NCI-H460 (cell line): ENCODE measurements around the gene KPTN. TPM values are rescaled to one million over a fixed set of nuclear protein-coding genes. Genes with fewer than 3 reads are reported as not detected.
A peak's percentile ranks its signal among the peaks of the same experiment; 100 is the strongest.

Source experiments
- DNase-seq: peaks from one replicate; pipeline ENCODE4 v3.0.0-alpha.2; 2016; ENCODE audit warnings: low read depth; ENCODE audit errors: extremely low read depth
- total RNA-seq: library from RNA; depleted of rRNA; stranded (reverse); fragments of >200 nt; shearing (Covaris generic); gene quantifications from 2 replicates; pipeline ENCODE4 v1.2.3, GENCODE V29; 2014; rRNA removed

KPTN gene
- total RNA-seq, 1 experiment from 2014 or later, result 4.0 TPM

DNA sequence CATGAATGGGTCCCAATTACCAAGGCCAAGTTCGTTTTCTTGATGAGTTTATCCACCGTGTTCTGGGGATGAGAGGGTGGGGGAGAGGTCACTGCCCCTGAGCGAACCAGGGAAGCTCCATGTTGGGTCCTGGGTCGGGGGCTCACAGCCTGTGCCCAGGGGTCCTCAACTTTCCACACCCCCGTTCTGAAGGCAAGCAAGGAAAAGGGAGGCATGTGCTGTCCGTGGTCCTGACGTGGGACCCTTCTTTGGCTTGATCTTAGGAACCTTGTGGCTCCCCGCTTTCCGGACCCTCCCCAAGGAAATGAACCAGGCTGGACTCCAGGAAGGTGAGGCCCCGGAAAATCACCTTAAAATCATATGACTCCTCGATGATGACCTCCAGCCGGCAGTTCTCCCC, 46.5 kb downstream of the KPTN start:
- DNase-seq, result no peak

DNA sequence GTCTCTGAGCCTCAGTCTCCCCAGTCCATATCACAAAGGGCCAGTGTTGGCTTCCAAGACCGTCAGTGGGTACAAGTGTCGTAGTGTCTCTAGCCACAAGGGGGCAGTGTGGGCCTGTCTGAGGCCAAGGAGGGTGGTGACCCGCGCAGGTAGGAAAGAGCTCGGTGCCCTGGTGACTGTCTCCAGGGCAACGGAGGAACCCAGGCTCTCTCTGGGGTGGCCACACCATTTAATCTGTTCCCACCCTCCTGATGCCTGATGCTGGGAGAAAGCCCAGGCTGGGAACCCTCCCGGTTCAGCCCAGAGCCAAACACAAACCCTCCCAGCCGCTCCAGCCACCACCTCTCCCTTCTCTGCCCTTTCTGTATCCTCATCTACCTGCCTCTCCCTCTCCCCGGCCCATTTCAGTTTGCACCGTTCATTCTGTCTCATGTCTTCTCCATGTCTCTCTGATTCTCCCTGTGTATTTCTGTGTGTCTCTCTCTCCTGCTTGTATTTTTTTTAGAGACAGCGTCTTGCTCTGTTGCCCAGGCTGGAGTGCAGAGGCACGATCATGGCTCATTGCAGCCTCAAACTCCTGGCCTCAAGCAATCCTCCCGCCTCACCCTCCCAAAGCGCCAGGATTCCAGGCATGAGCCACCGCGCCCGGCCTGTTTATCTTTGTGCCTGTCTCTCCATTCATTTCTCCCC, 47.2 kb downstream of the KPTN start:
- peak; percentile 46 for DNase-seq

DNA sequence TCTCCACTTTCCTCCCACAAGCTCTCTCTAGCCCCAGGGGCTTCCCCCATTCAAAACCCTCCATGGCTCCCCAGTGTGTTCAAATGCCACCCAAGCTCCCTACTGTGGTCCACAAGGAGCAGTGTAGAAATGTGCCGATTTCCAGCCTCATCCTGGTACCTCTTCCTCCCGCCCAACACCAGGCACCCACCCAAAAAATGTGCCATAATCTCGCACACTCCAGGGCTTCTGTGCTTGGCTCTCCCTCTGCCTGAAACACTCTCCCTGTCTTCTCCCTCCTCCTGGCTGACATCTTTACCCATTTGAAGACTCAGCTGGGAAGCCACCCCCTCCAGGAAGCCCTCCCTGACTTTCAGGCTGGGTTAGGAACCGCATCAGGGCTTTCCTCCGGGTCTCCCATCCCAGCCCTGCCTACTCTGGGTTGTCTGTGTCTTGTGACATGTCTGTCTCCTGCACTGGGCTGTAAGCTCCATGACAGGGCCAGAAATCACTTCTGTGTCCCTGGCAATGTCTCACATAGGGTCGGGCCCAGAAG, 48.1 kb downstream of the KPTN start:
- no peak for DNase-seq

DNA sequence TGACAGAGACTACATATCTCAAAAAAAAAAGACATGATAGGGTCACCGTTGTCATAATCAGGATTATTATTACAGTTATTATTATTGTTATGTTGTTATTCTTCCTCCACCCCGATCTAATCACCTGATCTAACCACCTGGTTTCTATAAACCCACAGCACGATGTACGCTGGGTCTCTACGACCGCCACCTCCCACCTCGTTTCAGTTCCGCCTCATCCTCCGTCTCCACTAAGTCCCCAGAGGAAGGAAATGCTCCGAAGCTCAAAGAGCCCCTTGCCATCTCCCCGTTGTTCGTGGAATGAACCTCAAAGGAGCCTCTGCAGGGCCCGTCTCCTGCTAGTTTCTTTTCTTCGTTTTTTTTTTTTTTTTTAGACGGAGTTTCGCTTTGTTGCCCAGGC, 48.8 kb downstream of the KPTN start:
- DNase-seq, result no peak

DNA sequence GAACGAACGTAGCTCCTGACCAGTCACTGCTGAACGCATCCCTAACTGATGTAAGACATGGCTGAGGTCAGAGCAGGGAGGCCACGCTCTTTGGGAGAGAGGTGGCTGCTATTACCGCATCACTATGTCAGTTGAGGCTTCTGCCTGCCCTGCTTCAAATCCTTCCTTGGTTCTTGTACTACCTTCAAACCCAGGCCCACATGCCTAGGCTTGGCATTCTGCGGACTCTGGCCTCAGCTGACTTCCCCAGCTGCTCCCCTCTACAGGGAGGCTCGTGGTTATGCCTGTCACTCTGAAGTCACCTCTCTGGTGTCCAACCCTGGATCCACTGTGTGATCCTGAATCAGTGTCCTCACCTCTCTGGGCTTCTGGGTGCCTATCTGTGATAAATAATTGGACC, 49.9 kb downstream of the KPTN start:
- DNase-seq, result no peak

DNA sequence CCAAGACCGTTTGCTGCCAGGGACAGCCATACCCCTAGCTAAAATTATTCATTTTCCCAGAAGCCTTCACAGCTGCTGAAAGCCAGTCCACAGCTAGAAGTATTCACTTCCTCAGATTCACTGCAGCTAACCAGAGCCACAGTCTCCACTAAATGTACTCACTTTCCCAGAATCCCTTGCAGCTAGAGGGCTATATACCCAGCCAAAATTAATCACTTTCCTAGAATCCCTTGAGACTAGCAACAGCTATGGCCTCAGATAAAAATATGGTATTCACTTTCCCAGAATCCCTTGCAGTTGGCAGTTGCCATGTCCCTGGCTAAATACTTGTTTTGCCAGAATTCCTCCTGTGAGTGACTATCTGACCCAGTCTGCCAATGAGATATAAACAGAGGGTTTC, 50.9 kb downstream of the KPTN start:
- DNase-seq, result no peak

DNA sequence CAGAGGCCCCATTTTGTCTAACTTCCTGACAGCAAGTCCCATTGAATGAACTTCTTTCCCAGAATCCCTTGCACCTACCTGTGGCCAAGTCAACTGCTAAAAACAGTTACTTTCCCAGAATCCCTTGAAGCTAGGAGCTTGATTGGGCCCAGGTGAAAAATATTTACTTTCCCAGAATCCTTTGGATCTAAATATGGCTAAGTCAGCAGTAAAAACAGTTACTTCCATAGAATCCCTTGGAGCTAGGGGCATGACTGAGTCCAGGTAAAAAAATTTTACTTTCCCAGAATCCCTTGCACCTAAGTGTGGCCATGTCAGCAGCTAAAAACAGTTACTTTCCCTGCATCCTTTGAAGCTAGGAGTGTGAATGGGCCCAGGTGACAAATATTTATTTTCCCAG, 51.5 kb downstream of the KPTN start:
- no peak for DNase-seq

DNA sequence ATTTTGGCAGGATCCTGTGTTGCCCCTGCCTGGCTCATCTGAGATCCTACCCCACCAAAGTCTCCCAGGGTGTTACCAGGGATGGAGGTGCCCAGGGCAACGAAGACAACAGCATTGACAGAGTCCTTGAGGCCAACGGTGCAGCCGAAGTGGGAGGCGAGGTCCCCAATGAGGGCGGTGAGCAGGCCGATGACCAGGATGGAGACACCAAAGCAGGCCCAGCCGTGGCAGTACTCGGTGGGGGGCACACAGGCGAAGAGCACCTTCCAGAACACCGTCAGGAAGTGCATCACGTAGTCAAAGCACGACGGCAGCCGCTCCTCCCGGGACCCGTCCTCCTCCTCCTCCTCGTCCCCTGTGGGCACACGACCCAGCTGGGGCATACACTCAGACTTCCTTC, 51.9 kb downstream of the KPTN start:
- no peak for DNase-seq

DNA sequence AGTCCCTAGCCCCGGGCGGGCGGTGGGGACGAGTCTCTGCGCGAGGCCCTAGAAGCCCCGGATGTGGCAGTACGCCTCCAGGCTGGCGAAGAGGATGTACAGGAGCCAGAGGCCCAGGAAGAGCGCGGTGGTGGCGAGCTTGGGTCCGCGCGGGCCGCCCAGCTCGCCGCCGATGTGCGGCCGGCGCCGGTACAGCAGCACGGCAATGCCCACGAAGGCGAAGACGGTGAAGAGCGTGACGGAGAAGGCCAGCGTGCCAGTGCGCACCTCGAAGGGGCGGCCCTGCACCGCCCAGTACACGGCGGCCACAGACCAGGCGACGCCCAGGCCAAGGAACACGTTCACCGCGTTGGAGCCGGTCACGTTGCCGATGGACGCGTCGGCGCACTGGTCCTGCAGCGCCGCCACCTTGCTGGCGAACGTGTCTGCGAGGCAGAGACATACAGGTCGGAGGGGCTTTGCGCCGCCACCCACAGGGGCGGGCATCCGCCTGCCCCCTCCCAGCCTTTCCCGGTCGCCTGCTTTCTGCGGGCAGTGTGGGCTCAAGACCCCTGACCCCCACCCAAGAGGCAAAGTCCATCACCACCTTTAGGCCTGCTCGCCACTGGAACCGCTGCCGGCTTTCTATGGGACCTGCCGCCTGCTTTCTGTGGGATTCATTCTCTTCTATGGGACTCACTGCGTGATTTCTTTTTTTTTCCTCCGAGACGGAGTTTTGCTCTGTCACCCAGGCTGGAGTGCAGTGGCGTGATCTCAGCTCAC, 53.8 kb downstream of the KPTN start:
- no peak for DNase-seq

DNA sequence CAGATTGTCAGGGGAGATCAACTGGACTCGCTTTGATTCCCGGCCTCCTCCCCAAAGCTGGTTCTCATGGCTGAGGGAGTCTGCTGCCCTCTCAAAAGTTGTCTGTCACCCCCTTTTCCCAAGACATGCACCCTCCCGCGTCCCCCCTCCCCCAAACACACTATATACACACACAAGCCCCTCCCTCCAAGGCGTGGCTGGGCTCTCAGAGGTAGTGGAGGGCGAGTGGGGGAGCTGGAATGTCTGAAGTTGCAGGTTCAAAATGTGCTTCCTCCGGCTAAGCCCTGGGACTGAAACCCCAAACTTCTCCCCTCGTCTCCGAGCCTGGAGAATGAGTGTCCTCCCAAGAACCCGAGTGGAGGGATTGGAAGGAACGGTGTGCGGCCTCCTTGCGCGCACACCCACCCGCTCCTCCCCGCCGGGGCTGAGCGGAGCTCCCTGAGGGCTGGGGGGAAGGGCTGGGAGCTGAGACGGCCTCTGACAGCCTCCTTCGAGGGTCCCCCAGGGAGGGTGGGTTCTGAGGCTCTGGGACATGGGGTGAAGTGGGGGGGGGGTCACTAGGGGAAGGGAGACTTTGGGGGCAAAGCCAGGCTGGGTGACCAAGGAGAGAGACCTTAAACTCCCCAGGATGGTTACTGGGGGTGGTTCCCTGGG, 54.8 kb downstream of the KPTN start:
- DNase-seq, result no peak

DNA sequence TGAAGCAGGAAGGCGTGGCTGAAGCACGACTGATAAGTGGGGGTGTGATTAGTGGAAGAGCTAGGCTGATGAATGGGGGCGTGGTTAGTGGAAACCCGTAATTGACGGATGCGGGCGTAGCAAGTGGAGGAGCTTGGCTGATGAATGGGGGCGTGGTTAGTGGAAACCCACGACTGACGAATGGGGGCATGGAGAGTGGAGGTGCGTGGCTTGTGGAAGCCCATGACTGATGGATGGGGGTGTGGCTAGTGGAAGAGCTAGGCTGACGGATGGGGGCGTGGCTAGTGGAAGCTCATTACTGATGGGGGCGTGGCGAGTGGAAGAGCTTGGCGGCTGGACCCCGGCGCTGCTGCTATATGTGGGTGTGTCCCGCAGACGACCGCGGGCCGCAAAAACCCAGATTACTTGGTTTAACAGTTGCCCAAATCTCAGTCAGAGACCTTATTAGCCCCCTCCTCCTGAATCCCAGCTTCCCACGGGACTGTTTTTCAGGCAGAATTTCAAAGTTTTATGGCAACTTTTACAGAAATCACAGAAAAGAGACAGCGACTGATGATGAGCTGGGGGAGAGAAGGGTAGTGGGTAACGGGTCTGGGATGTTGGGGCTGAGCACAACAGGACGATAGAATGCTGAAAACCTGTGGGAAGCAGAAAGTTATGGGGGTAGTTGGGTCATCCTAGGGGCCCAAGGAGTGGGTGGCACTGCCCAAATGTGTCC, 55.7 kb downstream of the KPTN start:
- peak; percentile 82 for DNase-seq

DNA sequence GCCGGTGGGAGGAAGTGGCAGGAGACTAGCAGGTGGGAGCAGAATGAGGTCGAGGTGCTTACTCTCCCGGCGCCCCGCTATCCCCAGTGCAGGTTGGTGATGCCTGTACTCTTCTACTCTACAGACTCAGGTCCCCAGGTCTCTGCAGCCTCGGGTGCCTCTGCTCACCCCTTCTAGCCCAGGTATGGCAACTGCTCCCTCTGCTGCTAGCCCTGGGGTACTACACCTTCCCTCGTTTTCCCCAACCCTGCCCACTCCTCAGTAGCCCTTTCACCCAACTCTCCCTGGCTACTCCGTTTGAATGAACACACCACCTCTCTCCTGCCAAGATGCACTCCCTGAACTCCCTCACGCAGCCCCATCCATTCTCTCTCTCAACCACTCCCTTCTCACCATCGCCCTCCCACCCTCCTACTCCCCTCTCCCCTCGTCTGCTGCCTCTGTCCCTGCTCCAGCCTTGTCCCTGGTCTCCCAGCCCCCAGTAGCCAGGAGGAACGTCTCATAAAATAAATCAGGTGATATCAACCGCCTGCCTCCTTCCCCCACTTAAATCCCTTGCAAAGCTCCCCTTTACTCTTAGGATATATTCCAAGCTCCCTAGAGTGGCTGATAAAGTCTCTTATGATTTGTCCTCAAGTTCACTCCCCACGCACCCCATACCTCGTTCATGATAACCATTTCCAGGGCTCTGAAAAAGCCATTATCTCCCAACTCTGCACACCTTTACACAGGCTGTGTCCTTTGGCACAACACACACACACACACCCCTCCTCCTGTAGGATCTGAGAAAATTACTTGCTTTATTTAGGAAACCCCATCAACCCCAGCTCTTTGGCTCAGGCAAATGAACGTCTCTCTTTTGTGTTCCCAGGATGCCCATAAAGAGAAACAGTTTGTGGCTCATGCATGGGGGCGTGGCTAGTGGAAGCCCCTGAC, 56.5 kb downstream of the KPTN start:
- DNase-seq, result peak; percentile 50

Other genes starting within 250 kb of the KPTN start
- gene CCDC9, start 227.7 kb downstream of the KPTN start, total RNA-seq, result 6.0 and 6.1 TPM in 2 replicates
- gene INAFM1, start 209.3 kb downstream of the KPTN start, total RNA-seq, result 1.7 TPM in 2 replicates
- gene C5AR1, start 174.4 kb downstream of the KPTN start, total RNA-seq, result 7.1 and 8.0 TPM in 2 replicates
- 0.03 TPM in 1 of 2 replicates, not detected in the other for gene C5AR2, start 152.0 kb downstream of the KPTN start, total RNA-seq
- 17.6 and 18.0 TPM in 2 replicates for gene DHX34, start 134.9 kb downstream of the KPTN start, total RNA-seq
- gene MEIS3, start 64.7 kb downstream of the KPTN start, total RNA-seq, result 5.3 and 7.0 TPM in 2 replicates
- gene SLC8A2, start 12.3 kb downstream of the KPTN start, total RNA-seq, result not detected in 2 replicates
- 25.4 and 28.0 TPM in 2 replicates for gene NAPA, start 30.8 kb upstream of the KPTN start, total RNA-seq
- not detected in 2 replicates for gene ZNF541, start 88.9 kb upstream of the KPTN start, total RNA-seq
- gene BICRA, start 124.9 kb upstream of the KPTN start, total RNA-seq, result 0.40 and 0.72 TPM in 2 replicates
- 0.87 and 1.0 TPM in 2 replicates for gene EHD2, start 229.2 kb upstream of the KPTN start, total RNA-seq